HG03571 (cell line): ENCODE measurements around the gene PCNA.

ENCODE experiments used
- ATAC-seq: cut with Tn5 transposase; IDR thresholded peaks from one replicate; pipeline ENCODE4 v1.9.1; 2021; ENCODE audit not compliant: unreplicated experiment

Gene PCNA

GRCh38 chr20:5143851-5144250 is 24.1 kb upstream of the PCNA start:
- ATAC-seq, result no peak

DNA sequence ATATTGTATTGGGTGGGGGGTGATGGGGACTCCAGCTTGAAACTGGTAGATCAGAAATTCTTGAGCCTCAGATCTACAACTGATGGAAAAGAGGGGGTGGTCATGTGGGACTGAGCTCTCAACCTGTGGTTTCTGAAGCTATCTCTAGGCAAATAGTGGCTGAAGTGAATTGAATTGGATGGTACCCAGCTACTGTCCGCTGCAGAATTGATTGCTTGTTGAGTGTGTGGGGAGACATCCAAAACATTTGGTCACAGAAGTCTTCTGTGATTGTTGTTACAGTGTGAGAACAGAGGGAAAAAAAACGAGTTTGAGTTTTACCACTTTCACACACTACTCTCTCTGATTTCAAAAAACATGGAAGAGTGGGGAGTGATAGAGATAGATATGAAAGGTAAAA is 21.9 kb upstream of the PCNA start:
- no peak for ATAC-seq

GRCh38 chr20:5140195-5140594 is 20.4 kb upstream of the PCNA start:
- ATAC-seq, result no peak

- ATAC-seq, result no peak
These were observed 16.3 kb upstream of the PCNA start for GRCh38 chr20:5136096-5136495.

- ATAC-seq, result no peak
These were observed 15.7 kb upstream of the PCNA start for GRCh38 chr20:5135363-5136012.

DNA sequence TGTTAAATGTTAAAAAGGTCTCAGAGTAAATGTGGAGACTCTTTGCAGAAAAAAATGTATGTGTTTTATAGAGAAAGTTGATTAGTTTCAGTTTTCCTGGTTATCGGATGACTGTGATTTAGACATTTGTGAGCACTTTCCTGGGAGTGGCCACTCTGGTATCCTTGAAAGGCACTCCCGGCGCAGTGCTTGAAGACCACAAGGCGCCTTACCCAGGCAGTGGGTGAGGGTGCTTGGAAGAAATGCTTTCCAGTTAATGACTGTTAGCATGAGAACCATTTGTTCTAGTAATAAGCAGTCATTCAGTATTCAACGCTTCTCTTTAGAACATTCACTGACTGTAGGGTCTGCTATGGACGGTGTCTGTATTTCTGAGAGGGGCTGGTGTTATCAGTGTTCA is 14.2 kb upstream of the PCNA start:
- no peak for ATAC-seq

- ATAC-seq, result no peak
These were observed 11.7 kb upstream of the PCNA start for GRCh38 chr20:5131502-5131901.

GRCh38 chr20:5128886-5129285 is 9.1 kb upstream of the PCNA start:
- no peak for ATAC-seq

DNA sequence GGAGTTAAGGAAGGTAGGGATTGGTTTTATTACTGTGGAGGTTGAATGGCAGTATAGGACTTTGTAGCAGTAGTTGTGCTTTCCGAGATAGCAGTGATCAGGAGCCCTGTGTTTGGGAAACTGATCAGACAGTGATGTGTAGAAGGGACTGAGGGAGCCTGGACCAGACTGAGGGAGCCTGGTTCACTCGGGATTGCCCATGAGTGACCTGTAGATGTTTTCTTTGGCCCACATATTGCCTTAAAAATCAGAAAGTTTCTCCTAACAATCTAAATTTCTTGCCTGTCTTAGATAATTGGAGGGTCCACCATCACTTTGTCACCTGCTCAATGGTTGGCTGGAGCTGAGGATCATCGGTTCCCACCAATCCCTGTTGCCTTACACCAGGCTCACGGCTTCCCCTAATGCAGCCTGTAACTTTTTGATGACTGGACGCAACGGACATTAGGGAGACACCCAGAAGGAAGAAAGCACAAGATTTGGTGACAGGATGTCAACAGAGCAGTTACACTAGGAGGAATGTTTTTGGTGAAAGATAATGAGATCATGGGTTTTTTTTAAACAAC is 8.2 kb upstream of the PCNA start:
- no peak for ATAC-seq

DNA sequence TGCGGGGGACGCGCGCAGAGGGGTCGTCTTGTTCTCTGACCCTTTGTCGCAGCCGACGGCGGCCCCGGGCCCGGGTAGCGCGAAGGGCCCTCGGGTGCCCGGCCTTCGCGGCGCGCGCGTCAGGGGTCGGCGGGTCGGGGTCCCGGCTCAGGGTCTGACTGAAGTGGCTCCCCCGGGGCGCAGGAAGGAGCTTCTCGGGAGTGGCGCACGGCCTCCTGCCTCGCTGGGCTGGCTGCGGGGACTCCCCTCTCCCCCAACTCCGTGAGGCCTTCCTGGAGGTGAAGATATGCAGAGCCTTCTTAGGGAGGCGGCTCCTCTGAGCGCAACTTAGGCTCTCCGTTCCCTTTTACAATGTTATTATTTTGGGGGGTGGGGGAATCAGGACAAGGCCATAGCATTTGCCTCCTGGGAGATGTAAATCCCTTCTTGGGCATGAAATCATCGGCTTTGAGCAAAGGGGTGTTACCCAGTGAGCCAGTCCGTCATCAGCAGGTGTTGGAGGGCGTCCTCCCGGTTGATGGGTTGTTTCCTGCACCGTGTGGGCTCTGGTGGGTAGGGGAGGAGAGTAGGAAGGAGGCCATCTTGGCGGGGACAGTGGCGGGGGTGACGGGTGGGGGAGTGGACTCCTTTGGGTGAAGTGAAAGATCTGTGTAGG is 7.6 kb upstream of the PCNA start:
- ATAC-seq, result peak; percentile 27

DNA sequence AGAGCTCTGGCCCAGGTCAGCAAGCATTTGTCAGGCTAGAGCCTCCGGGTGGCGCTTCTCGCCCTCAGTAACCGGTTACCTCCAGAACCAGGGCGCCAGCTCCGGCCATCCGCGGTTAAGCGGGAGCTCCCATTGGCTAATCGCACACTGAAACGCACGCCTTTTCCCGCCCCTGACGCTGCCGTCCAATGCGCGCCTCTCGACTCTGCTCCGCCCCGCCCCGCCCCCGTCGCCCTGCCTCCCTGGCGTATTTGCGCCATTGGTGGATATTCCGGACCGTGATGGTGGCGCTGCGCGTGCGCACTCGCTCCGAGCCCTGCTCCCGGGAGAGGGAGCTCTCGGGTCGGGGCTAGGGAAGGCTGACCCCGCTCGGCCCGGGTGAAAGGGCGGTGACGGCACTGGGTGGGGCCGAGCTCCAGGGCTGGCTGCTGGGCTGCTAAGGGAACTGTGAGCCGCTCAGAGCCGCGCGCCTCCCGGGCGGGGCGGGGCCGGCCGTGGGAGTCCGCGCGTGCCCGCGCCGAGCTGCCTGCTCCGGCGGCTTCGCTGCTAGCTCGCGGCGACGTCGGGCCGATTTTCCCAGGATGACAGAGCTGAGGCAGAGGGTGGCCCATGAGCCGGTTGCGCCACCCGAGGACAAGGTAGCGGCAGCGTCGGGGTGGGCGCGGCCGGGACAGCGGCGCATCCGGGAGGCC is 6.9 kb upstream of the PCNA start, which contains the start of gene CDS2:
CDS2 (plus strand) TSS at position 497 of the 692 bp plus-strand sequence; CDS start at position 582, 85 bp downstream.
- ATAC-seq, result peak; percentile 88

- ATAC-seq, result no peak
These were observed 3.1 kb upstream of the PCNA start for GRCh38 chr20:5122873-5123260.

DNA sequence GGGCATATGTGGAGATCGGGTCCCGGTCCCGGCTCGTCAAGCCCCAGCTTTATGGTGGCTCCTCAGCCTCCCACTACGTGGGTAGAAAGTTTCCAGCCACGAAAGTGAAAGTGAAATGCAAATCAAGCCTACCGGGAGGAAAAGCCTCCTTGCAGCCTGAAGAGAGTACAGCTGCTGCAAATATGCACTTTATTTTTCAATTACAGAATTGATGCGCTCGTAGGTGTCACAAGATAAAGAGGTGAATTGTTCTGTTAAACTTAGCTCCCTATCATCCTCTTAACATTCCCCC is 373 bp upstream of the PCNA start:
- no peak for ATAC-seq

DNA sequence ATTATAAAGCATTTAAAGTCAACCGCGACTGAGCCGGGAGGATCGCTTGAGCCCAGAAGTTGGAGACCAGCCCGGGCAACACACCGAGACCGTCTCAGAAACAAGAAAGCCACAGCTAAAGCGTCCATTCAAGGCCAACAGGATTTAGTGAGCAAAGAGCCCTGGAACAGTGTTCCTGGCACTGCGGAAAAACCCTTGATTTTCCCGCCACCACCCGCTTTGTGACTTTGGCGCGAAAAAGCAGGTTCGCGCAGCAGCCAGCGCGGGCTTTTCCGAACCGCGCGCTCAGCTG is 669 bp downstream of the PCNA start:
- ATAC-seq, result no peak

DNA sequence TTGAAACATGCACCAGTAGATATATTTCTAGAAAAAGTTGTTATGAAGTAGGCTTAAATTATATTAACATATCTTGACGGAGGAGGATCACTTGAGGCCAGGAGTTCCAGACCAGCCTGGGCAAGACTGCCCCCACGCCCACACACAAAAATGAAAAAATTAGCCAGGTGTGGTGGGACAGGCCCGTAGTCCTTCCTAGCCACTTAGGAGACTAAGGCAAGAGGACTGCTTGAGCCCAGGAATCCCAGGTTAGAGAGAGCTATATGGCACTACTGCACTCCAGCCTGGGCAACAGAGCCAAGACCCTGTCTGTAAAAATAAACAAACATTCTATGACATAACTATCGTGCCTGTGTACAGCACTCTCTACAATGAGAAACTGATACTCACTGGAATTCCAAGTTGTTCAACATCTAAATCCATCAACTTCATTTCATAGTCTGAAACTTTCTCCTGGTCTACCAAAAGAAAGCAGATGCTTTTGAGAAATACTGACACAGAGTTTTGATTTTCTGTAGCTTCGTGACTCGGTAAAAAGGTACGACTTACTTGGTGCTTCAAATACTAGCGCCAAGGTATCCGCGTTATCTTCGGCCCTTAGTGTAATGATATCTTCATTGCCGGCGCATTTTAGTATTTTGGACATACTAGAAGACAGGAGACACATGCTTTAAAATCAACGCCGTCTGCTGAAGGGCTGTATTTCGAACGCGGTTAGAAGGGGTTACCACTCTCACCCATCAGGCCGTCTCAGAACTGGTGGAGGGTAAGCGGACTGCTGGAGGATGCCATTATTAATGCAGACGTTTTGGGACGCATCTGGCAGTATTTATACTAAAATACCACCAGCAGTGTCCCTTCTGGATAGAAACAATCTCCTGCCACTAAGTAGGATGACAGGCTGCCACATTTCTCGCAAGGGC is 1.3 kb downstream of the PCNA start:
- no peak for ATAC-seq

DNA sequence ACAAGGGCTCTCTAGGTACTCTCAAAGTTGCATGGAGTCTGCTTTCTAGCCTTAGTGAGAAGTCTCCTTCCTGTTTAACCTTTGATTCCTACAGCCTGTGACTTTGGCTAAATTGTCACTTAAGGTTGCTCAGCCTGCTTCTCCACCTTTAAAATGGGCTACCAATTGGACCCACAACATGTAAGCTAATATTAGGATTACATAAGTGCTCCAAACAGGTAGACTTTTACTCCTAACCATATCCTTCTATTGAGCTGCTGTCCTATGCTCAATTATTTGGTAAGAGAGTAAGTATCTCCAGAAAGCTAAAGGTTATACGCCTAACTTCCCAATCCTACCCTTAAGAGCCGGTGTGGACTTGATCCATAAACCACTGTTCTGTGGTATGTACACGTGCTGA is 2.9 kb downstream of the PCNA start:
- no peak for ATAC-seq

- no peak for ATAC-seq
These were observed 5.4 kb downstream of the PCNA start for GRCh38 chr20:5114403-5114802.

GRCh38 chr20:5113615-5113986 is 6.2 kb downstream of the PCNA start:
- ATAC-seq, result no peak

DNA sequence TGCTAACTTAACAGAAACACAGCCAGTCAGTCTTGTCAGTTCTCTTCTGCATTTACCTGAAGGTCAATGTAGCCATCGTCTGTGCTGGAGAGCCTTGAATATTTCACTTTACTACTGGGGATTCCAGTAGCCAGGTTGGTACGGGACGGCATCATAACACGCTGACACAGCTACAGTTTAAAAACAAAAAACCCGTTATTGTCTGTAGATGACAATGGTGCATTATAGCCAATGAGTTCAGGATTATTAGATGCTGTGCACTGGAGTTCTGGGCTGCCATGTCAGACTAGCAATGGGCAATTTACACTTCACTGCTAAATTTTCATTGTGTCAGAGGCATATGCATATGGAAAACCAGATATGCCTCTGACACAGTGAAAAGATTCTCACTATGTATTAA is 10.5 kb downstream of the PCNA start:
- no peak for ATAC-seq

DNA sequence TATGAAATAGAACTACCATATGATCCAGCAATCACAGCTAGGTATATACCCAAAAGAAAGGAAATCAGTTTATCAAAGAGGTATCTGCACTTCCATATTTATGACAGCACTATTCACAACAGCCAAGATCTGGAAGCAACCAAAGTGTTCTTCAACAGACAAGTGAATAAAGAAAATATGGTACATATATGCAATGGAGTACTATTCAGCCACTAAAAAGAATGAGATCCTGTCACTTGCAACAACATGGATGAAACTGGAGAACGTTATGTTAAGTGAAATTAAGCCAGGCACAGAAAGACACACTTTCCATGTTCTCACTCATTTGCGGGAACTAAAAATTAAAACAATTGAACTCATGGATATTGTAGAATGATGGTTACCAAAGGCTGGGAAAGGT is 15.3 kb downstream of the PCNA start:
- ATAC-seq, result no peak

GRCh38 chr20:5100684-5101347 is 18.9 kb downstream of the PCNA start:
- ATAC-seq, result no peak
